GM12878 (cell line): Measurements from ENCODE around the gene TMEM53. TPM values are rescaled to one million over a fixed set of nuclear protein-coding genes. Genes with fewer than 3 reads are reported as not detected.

Experiments
- ATAC-seq: fragments of 200-7000 bp; cut with Tn5 transposase; 3 replicates; pipeline ENCODE4 v1.9.1; 2020; ENCODE audit warnings: mild to moderate bottlenecking, moderate library complexity
- BruUV-seq: library from RNA; stranded (reverse); fragments of 400-500 nt; replicated peaks from 2 replicates; lab custom pipeline; 2021; lab: Mats Ljungman, UMichigan
- CTCF ChIA-PET: fragments of 300-600 bp; sonication (Branson Sonifier 250); formaldehyde crosslinking; extraction: SDS; loops from one replicate; lab custom pipeline; 2021; ENCODE audit warnings: inconsistent platforms; lab: Yijun Ruan, JAX
- POLR2A ChIA-PET: fragments of 350-600 bp; formaldehyde crosslinking; extraction: SDS; loops from one replicate; lab custom pipeline; 2021; ENCODE audit warnings: inconsistent platforms; lab: Charles Lee
- RAD21 ChIA-PET: fragments of 300-600 bp; sonication (Branson Sonifier 250); formaldehyde crosslinking; loops from one replicate; lab custom pipeline; 2023; ENCODE audit warnings: antibody characterized with exemption; ENCODE audit not compliant: unreplicated experiment; lab: Charles Lee
- SMC1A ChIA-PET: fragments of 300-600 bp; sonication (Branson Sonifier 250); formaldehyde crosslinking; loops from one replicate; lab custom pipeline; 2023; ENCODE audit not compliant: unreplicated experiment, uncharacterized antibody; lab: Charles Lee
- DNase-seq: peaks from one replicate; pipeline ENCODE4 v3.0.0-alpha.2; 2011; ENCODE audit warnings: low read depth, low spot score
- FAIRE-seq: peaks from 3 replicates; lab custom pipeline; 2011; peaks lifted over from hg19 to GRCh38; lab: Jason Lieb, UNC
- H2AFZ ChIP-seq: 2 replicates; pipeline ENCODE4 v1.6.0; 2011; ENCODE audit warnings: low read depth, low read length, control low read depth; ENCODE audit not compliant: control insufficient read depth
- H3K27ac ChIP-seq: 2 replicates; pipeline ENCODE4 v1.5.1; 2011; ENCODE audit warnings: control low read depth; ENCODE audit not compliant: control insufficient read depth, insufficient read depth
- H3K27me3 ChIP-seq, 2 experiments: replicated peaks in 1 of 2; 2 replicates each; pipeline versions ENCODE4 v1.6.0 to v1.6.1; 2011; ENCODE audit warnings: low read length in 1 of 2; ENCODE audit not compliant: control insufficient read depth in 2 of 2, insufficient read depth in 2 of 2
- H3K36me3 ChIP-seq, 2 experiments: 2 replicates each; pipeline ENCODE4 v1.5.1; 2011; ENCODE audit warnings: low read length in 1 of 2; ENCODE audit not compliant: control insufficient read depth in 2 of 2, insufficient read depth in 2 of 2
- H3K4me1 ChIP-seq: 2 replicates; pipeline ENCODE4 v1.6.1; 2011; ENCODE audit warnings: mild to moderate bottlenecking, low read length, moderate library complexity, mixed read lengths; ENCODE audit not compliant: control insufficient read depth, insufficient read depth
- H3K4me2 ChIP-seq: 2 replicates; pipeline ENCODE4 v1.6.0; 2011; ENCODE audit warnings: control low read depth; ENCODE audit not compliant: control insufficient read depth, insufficient read depth
- H3K4me3 ChIP-seq: fragments of 200-600 bp; sonication (generic); 2 replicates; pipeline ENCODE4 v1.5.1; 2016
- H3K79me2 ChIP-seq: 2 replicates; pipeline ENCODE4 v1.6.0; 2011; ENCODE audit warnings: low read length; ENCODE audit not compliant: control insufficient read depth, insufficient read depth
- H3K9ac ChIP-seq: 2 replicates; pipeline ENCODE4 v1.8.0; 2011; ENCODE audit warnings: low read length, control low read depth, mixed read lengths; ENCODE audit not compliant: control insufficient read depth, insufficient read depth
- H3K9me3 ChIP-seq: replicated peaks from 3 replicates; pipeline ENCODE4 v1.5.1; 2011; ENCODE audit warnings: mild to moderate bottlenecking, low read length; ENCODE audit not compliant: control insufficient read depth, insufficient read depth
- H4K20me1 ChIP-seq: 2 replicates; pipeline ENCODE4 v1.6.0; 2011; ENCODE audit not compliant: control insufficient read depth, insufficient read depth
- BCL11A ChIP-seq: IDR thresholded peaks from 2 replicates; pipeline ENCODE4 v1.6.1; 2011; ENCODE audit warnings: low read depth, low read length
- GATAD2B ChIP-seq: fragments of 450-650 bp; conservative IDR thresholded peaks from 2 replicates; pipeline ENCODE4 v1.6.1; 2017; ENCODE audit warnings: low read depth, mild to moderate bottlenecking, moderate library complexity
- HDAC6 ChIP-seq: fragments of 200-600 bp; sonication (generic); IDR thresholded peaks from one replicate; pipeline ENCODE4 v1.8.0; 2017; ENCODE audit warnings: antibody characterized with exemption; ENCODE audit not compliant: unreplicated experiment
- KAT2A ChIP-seq: conservative IDR thresholded peaks from 2 replicates; pipeline ENCODE4 v1.6.1; 2011; ENCODE audit warnings: low read depth, low read length; ENCODE audit not compliant: control insufficient read depth
- MYC ChIP-seq: IDR thresholded peaks from 2 replicates; pipeline ENCODE4 v1.6.1; 2011; ENCODE audit warnings: mild to moderate bottlenecking, low read length, moderate library complexity, inconsistent platforms; ENCODE audit not compliant: insufficient read depth, insufficient replicate concordance, insufficient read length, severe bottlenecking
- NFIC ChIP-seq: IDR thresholded peaks from 2 replicates; pipeline ENCODE4 v1.6.1; 2012; ENCODE audit warnings: low read depth, mild to moderate bottlenecking, inconsistent platforms, low read length, moderate library complexity
- NFXL1 ChIP-seq: fragments of 450-650 bp; IDR thresholded peaks from 2 replicates; pipeline ENCODE4 v1.6.1; 2017; ENCODE audit warnings: antibody characterized with exemption, mild to moderate bottlenecking, borderline replicate concordance
- NFYB ChIP-seq: IDR thresholded peaks from 2 replicates; pipeline ENCODE4 v1.6.1; 2011; ENCODE audit warnings: low read depth, mild to moderate bottlenecking, low read length, improper control_type of control experiment, moderate library complexity; ENCODE audit not compliant: insufficient read depth
- NR2C1 ChIP-seq: fragments of 450-650 bp; IDR thresholded peaks from 2 replicates; pipeline ENCODE4 v1.6.1; 2017; ENCODE audit warnings: antibody characterized with exemption, mild to moderate bottlenecking, moderate library complexity
- NR2F1 ChIP-seq: fragments of 450-650 bp; conservative IDR thresholded peaks from 2 replicates; pipeline ENCODE4 v1.6.1; 2017; ENCODE audit warnings: mild to moderate bottlenecking
- PAX8 ChIP-seq: fragments of 450-650 bp; IDR thresholded peaks from 2 replicates; pipeline ENCODE4 v1.6.1; 2017; ENCODE audit warnings: mild to moderate bottlenecking, moderate library complexity
- PML ChIP-seq: IDR thresholded peaks from 2 replicates; pipeline ENCODE4 v1.6.1; 2012; ENCODE audit warnings: low read length, inconsistent platforms
- RBBP5 ChIP-seq: fragments of 200-600 bp; sonication (generic); conservative IDR thresholded peaks from 2 replicates; pipeline ENCODE4 v1.6.1; 2016
- SMAD5 ChIP-seq: IDR thresholded peaks from 2 replicates; pipeline ENCODE4 v1.6.1; 2016; ENCODE audit warnings: antibody characterized with exemption, low read depth
- STAT1 ChIP-seq: fragments of 450-650 bp; conservative IDR thresholded peaks from 2 replicates; pipeline ENCODE4 v1.6.1; 2014; ENCODE audit warnings: antibody characterized with exemption, mild to moderate bottlenecking
- TCF7 ChIP-seq: IDR thresholded peaks from 2 replicates; pipeline ENCODE4 v1.6.1; 2014; ENCODE audit warnings: antibody characterized with exemption, borderline replicate concordance
- WGBS: methylation state at CpG from one replicate; pipeline ENCODE4 v1.1.6; 2016; ENCODE audit warnings: low lambda C conversion rate; ENCODE audit not compliant: insufficient replicate concordance, insufficient coverage; ENCODE audit errors: missing lambda C conversion rate; 5-methylcytosine and 5-hydroxymethylcytosine counted together
- in situ Hi-C: fragments of 300-500 bp; cut with MboI; formaldehyde crosslinking; loops from 9 replicates; pipeline ENCODE4 v1.14.3; 2018; ENCODE audit warnings: mixed read lengths
- intact Hi-C: fragments of 100-400 bp; cut with micrococcal nuclease; formaldehyde crosslinking; loops from one replicate; pipeline ENCODE4 v1.14.2; 2022; ENCODE audit not compliant: unreplicated experiment
- polyA plus RNA-seq, 11 experiments: library from polyadenylated mRNA; depleted of rRNA in 4 of 11; unstranded in 6 of 11; stranded (reverse) in 5 of 11; fragments of >200 nt; fragmentation: Nextera tagmentation in 4 of 11; fragmentation: Illumina TruSeq in 1 of 11; extraction: Ambion mirVana in 4 of 11; extraction: Trizol in 1 of 11; gene quantifications; 1 replicate in 1 of 11; 2 replicates in 10 of 11; pipeline versions ENCODE4 v1.2.1 to v1.2.3, GENCODE V29; 2011 to 2016; ENCODE audit warnings: inconsistent platforms in 2 of 11, missing spikeins in 2 of 11, low read depth in 1 of 11
- total RNA-seq, 4 experiments: library from RNA; depleted of rRNA in 3 of 4; stranded (reverse); fragments of >200 nt in 3 of 4; fragmentation: Illumina TruSeq in 1 of 4; extraction: Trizol in 1 of 4; gene quantifications; 2 replicates each; pipeline versions ENCODE4 v1.2.1 to v1.2.3, GENCODE V29; 2013 to 2021
- TF ChIP-seq, protein P1 (sequence below): fragments of 450-650 bp; formaldehyde crosslinking; IDR thresholded peaks from 2 replicates; pipeline ENCODE4 v1.5.0; 2022; ENCODE audit warnings: mild to moderate bottlenecking, missing genetic modification characterization
- TF ChIP-seq, protein P2 (sequence below): IDR thresholded peaks from 2 replicates; pipeline ENCODE4 v1.6.1; 2011; ENCODE audit warnings: mild to moderate bottlenecking, low read depth, low read length, moderate library complexity; ENCODE audit not compliant: insufficient replicate concordance
- TF ChIP-seq, protein P3 (sequence below): IDR thresholded peaks from 2 replicates; pipeline ENCODE4 v1.6.1; 2012; ENCODE audit warnings: low read depth, low read length, improper control_type of control experiment

The TMEM53 gene
- total and polyA plus RNA-seq, 10 of the 15 experiments (the other 5 are each of a cell fraction or from before 2014, with no cell fraction given), result 3.1 to 23.9 (median 11.1) TPM

DNA sequence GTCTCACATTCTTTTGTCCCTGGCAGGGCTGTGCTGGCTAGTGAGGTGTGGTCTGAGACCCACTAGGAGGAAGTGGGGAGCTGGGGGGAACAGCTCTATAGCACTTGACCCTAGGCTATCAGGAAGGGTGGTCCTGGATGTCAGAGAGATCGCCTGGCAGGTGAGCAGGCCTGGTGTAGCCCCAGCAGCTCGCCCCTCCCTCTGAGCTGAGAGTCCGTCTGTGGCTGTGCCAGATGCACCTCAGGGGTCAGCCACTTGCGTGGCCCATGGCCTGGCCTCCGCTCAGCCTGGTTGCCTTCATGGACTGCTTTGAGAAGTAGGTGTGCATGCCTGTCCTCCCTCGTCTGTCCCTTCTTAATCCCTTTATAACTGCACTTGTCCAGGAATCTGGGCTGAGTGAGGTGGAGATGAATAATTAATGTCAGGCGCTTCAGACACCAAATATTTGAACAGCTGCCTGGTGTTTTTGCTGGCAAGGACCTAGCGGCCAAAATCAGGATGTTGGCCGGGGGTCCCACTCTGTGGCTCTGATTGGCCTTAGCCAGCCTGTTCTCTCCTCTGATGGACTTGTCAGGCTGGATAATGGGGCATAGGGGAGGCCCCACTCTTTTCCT lies 30.5 kb downstream of the TMEM53 start (continued):
- TF ChIP-seq, protein P1, sequence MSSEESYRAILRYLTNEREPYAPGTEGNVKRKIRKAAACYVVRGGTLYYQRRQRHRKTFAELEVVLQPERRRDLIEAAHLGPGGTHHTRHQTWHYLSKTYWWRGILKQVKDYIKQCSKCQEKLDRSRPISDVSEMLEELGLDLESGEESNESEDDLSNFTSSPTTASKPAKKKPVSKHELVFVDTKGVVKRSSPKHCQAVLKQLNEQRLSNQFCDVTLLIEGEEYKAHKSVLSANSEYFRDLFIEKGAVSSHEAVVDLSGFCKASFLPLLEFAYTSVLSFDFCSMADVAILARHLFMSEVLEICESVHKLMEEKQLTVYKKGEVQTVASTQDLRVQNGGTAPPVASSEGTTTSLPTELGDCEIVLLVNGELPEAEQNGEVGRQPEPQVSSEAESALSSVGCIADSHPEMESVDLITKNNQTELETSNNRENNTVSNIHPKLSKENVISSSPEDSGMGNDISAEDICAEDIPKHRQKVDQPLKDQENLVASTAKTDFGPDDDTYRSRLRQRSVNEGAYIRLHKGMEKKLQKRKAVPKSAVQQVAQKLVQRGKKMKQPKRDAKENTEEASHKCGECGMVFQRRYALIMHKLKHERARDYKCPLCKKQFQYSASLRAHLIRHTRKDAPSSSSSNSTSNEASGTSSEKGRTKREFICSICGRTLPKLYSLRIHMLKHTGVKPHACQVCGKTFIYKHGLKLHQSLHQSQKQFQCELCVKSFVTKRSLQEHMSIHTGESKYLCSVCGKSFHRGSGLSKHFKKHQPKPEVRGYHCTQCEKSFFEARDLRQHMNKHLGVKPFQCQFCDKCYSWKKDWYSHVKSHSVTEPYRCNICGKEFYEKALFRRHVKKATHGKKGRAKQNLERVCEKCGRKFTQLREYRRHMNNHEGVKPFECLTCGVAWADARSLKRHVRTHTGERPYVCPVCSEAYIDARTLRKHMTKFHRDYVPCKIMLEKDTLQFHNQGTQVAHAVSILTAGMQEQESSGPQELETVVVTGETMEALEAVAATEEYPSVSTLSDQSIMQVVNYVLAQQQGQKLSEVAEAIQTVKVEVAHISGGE, result no peak
- TF ChIP-seq NFYB, result no peak
- TF ChIP-seq NFXL1, result no peak
- no peak for TF ChIP-seq BCL11A
- no peak for TF ChIP-seq NR2F1
- TF ChIP-seq RBBP5, result no peak
- TF ChIP-seq, all 136 proteins: peak for 0

DNA sequence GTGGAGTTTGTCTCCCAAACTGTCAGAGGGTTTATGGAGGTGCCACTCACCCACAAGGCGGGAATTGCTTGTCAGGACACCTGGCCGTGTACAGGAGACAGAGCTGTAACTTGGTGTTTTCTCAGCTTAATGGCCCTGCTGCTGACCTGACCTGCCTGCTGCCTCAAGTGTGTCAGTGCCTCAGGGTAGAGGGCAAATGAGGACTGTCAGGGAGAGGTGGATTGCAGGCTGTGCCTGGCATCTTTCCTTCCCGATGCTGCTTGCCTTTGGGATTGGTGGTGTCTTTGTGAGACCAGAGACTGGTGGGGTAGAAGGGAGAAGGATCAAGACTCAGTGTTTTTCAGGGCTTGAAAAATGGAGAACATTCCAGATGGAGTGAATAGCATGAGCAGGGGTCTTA lies 31.4 kb downstream of the TMEM53 start:
- RAD21 ChIA-PET, result no interaction called here
- no peak overlapping the region for H3K4me2 ChIP-seq
- no peaks in the 10 kb centered on the region for H3K9me3 ChIP-seq
- BruUV-seq, result no TSS peak
- no peaks in the 10 kb centered on the region; the same call in 1 of the 2 replicates for H4K20me1 ChIP-seq
- no peaks in the 10 kb centered on the region for H3K79me2 ChIP-seq
- 95% methylated on average over 3 of the region's 3 CpGs for WGBS
- intact Hi-C loops, result no loop called here
- POLR2A ChIA-PET, result interaction anchor here (1.5 kb wide), 1 partner anchor 10 kb away, joined by 4 read pairs; no protein-coding TSS in a partner anchor
- no peaks in the 10 kb centered on the region for H3K4me1 ChIP-seq
- SMC1A ChIA-PET, result interaction anchor here (1.2 to 1.5 kb wide), 2 partner anchors 10 kb away, joined by 3 to 5 read pairs; no protein-coding TSS in a partner anchor
- CTCF ChIA-PET, result interaction anchor here (4.4 kb wide), 1 partner anchor 10 kb away, joined by 37 read pairs; no protein-coding TSS in a partner anchor
- no peak overlapping the region for H3K4me3 ChIP-seq
- no peak overlapping the region for H3K9ac ChIP-seq
- no peak for DNase-seq
- H3K27ac ChIP-seq, result no peak overlapping the region
- H2AFZ ChIP-seq, result no peak overlapping the region
- no peaks in the 10 kb centered on the region for H3K27me3 ChIP-seq
- FAIRE-seq, result no peak
- peaks cover 25 to 39% of the 10 kb centered on the region in 2 experiments for H3K36me3 ChIP-seq
- no peak for ATAC-seq
- in situ Hi-C loops, result no loop called here
- TF ChIP-seq, protein P2, sequence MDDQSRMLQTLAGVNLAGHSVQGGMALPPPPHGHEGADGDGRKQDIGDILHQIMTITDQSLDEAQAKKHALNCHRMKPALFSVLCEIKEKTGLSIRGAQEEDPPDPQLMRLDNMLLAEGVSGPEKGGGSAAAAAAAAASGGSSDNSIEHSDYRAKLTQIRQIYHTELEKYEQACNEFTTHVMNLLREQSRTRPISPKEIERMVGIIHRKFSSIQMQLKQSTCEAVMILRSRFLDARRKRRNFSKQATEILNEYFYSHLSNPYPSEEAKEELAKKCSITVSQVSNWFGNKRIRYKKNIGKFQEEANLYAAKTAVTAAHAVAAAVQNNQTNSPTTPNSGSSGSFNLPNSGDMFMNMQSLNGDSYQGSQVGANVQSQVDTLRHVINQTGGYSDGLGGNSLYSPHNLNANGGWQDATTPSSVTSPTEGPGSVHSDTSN, result no peak
- no peak for TF ChIP-seq TCF7
- TF ChIP-seq NFXL1, result no peak
- TF ChIP-seq STAT1, result no peak
- no peak for TF ChIP-seq PAX8
- no peak for TF ChIP-seq GATAD2B
- TF ChIP-seq SMAD5, result no peak
- no peak for TF ChIP-seq NFIC
- TF ChIP-seq PML, result no peak
- no peak for TF ChIP-seq KAT2A
- TF ChIP-seq, protein P3, sequence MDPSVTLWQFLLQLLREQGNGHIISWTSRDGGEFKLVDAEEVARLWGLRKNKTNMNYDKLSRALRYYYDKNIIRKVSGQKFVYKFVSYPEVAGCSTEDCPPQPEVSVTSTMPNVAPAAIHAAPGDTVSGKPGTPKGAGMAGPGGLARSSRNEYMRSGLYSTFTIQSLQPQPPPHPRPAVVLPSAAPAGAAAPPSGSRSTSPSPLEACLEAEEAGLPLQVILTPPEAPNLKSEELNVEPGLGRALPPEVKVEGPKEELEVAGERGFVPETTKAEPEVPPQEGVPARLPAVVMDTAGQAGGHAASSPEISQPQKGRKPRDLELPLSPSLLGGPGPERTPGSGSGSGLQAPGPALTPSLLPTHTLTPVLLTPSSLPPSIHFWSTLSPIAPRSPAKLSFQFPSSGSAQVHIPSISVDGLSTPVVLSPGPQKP, result no peak
- no peak for TF ChIP-seq HDAC6
- no peak for TF ChIP-seq NR2C1
- TF ChIP-seq MYC, result no peak
